ENCODE results near the gene CAMKK2.

CAMKK2 gene

DNA sequence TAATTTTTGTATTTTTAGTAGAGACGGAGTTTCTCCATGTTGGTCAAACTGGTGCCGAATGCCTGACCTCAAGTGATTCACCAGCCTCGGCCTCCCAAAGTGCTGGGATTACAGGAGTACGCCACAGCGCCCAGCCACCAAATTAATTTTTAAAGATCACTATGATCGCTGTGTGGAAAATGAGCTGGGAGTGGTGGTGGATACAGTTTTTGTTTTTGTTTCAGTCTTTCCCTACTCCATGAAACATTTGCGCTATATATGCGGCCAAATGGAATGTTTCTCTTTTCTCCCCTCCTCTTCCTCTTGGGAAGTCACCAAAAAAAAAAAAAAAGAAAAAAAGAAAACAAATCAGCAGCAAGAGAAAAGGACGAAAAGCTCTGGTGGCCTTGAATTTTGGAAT lies 107.4 kb downstream of the CAMKK2 start:
- no peak for DNase-seq

- DNase-seq, result no peak
These were observed 108.3 kb downstream of the CAMKK2 start for GRCh38 chr12:121188227-121188626.

Data from effector CD4-positive, alpha-beta T cell (primary cell).